ENCODE measurements around the gene UPP2.

UPP2 gene

DNA sequence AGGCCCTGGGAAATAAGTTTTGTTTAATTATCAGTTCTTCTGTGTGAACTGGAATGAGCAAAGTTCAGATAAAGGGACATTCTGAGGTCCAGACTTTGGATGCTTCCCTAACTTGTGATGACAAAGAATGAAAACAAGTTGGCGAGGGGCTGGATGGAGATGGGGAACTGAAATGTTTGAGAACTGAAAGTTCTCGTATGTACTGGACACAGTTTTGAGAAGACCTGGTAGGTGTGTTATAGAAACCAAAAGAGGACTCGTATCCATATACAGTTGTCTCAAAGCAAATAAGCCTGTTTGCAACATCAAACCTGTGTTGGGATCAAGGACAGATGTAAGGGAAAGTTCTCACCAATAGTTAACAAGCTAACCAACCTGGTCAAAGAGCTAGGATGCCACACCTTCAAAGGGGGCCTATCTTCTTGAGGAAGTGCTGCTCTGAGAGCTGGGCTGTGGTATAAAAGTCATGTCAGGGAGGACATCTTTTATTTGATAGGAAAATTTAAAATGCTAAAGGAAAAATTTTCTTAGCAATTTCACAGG, at the start of gene UPP2:
Gene UPP2 (plus strand): TSS at position 493 of the 543 bp plus-strand sequence. CDS start 188 bp downstream, outside the sequence.
- DNase-seq, result no peak

GRCh38 chr2:158052761-158053160, 48.9 kb upstream of the UPP2 start:
- DNase-seq, result no peak

- DNase-seq, result no peak
Measured at GRCh38 chr2:158056875-158057274, 44.8 kb upstream of the UPP2 start.

- no peak for DNase-seq
Measured at GRCh38 chr2:158060160-158060834, 41.4 kb upstream of the UPP2 start.

GRCh38 chr2:158060835-158061435, 40.7 kb upstream of the UPP2 start:
- DNase-seq, result peak; percentile 67

- no peak for DNase-seq
Measured at GRCh38 chr2:158061763-158062162, 39.9 kb upstream of the UPP2 start.

GRCh38 chr2:158066046-158066713, 35.5 kb upstream of the UPP2 start:
- no peak for DNase-seq

- DNase-seq, result no peak
Measured at GRCh38 chr2:158071018-158071417, 30.7 kb upstream of the UPP2 start.

DNA sequence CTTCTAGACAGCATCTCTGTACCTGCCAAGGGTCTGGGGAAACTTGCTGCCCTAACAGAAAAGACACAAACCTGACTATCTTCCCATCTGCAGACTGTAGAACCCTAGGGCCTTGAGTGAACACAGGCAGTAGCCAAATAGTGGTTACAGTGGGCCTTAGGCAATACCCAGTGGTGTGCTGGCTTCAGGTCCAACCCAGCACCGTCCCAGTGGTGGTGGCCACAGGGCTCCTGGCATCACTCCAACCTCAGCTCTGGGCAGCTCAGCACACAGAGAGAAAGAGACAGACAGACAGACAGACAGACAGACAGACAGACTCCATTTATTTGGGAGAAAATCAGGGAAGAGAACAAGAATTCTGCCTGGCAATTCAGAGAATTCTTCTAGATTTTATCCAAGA, 29.3 kb upstream of the UPP2 start:
- DNase-seq, result no peak

GRCh38 chr2:158079672-158080071, 22.0 kb upstream of the UPP2 start:
- DNase-seq, result no peak

GRCh38 chr2:158088093-158088492, 13.6 kb upstream of the UPP2 start:
- DNase-seq, result no peak

GRCh38 chr2:158089322-158089721, 12.4 kb upstream of the UPP2 start:
- no peak for DNase-seq

DNA sequence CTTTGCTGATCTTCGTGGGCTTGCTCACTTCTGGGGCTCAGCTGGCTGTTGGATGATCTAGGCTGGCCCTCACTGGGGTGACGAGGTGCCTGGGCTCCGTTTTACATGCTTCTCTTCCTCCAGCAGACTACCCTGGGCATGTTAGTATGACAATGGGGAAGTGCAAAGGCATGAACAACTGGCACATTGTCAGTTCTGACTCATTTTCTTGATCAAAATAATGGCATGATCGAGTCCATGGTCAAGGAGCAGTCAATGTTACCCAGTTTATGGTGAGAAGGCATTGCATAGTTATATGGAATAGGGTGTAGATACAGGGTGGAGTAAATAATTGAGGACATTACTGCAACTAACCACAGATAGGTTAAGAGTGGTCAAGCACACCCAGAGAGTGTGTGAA, 10.0 kb upstream of the UPP2 start:
- no peak for DNase-seq

DNA sequence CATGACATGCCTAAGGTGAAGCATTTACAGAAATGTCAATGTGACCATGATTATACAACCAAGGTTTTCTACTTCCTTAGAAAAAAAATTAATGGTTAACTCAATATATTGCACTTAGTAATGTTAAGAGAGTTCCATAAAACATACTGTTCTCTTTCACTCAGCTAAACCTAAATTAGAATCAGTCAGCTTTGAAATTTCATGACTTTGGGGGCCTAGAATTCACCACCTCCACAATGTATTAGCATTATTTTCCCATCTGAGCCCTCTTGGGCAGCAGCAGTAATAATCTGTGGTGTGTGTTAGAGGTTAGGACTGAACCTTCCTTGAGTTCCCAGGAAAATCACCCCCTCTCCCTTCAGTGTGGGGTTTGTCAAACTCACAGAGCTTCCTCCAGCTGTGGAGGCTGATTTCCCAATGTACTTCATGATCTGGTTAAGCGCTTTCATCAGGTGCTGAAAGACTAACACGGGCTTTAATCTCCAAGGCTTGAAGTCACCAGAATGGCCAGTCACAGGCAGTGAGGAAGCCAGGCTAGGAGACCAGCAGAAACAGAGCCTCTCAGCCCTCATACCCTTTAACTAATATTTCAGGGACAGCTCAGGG, 7.1 kb upstream of the UPP2 start:
- no peak for DNase-seq

DNA sequence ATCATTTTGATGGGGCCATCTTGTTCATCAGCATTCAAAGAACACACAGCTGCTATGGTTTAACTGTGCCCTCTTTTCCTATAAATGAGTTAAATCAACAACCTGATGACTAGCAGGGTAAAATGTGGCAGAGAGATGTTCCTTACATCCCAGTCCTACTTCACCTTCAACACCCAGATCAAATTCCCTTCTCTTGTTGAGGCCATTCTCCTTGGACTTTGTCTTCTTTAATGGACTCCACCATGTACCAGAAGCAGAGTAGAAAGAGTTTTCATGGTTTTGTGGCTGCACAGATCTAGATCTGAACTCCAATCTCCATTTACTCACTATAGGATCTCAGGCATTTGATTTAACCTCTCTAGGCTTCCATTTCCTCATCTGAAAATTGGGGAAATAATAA, 6.4 kb upstream of the UPP2 start:
- DNase-seq, result no peak

DNA sequence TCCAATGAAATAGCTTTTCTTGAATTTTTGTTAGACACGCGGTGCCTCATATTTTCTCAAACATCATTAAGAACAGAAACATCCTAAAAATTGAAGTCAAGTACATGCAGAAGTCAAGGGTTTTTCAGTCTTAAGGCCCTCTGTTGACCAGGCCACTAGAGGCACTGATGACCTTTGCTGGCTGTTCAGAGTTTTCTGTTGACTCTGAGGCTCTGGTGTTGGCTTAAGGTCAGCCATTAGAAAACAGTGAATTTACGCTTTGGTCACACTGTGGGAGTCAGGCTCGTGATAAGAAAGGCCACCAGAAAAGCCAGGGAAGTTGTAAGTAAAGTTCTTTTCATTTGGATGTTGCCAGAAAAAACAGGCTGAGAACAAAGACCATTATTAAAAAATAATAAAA, 5.8 kb upstream of the UPP2 start:
- no peak for DNase-seq

DNA sequence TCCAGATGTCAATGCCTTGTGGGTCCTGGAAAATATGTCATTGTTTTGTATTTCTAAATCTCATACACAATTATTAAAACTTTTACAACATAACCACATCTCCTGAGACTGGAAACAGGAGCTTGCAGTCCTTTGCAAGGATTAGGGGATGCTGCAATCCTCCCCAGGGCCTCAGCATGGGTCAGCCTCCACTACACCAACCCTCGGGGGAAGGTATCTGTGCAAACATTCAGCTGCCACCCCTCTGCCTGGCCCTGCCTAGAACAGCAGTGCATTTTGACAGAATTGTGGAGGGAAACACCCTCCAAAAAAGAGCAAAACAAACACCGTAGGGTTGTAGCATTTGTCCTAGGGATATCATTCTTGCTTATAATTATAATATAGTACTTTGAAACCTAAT, 4.2 kb upstream of the UPP2 start:
- no peak for DNase-seq

DNA sequence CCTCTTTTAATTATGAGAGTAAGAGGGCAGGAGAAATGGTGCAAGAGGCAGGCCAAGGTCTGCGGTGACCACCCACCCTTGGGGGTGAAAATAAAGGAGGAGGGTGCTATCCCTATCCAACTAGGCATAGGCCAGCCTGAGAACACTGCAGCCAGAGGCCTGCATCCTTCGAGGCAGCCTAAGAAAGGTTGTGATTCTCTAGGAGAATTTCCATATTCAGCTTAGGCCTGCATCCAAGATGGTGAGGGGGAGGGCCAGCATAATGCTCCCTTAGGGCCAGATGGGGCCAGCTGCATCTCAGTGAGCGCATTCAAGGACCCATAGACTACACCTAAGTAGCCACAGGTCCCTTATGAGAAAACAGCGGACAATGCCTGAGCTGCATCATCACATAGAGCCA, 3.5 kb upstream of the UPP2 start:
- no peak for DNase-seq

GRCh38 chr2:158099716-158100115, 2.0 kb upstream of the UPP2 start:
- peak; percentile 50 for DNase-seq

- DNase-seq, result no peak
Measured at GRCh38 chr2:158100411-158100810, 1.3 kb upstream of the UPP2 start.

GRCh38 chr2:158102446-158102845, 770 bp downstream of the UPP2 start:
- DNase-seq, result peak; percentile 11

GRCh38 chr2:158103411-158104012, 1.8 kb downstream of the UPP2 start:
- DNase-seq, result no peak

DNA sequence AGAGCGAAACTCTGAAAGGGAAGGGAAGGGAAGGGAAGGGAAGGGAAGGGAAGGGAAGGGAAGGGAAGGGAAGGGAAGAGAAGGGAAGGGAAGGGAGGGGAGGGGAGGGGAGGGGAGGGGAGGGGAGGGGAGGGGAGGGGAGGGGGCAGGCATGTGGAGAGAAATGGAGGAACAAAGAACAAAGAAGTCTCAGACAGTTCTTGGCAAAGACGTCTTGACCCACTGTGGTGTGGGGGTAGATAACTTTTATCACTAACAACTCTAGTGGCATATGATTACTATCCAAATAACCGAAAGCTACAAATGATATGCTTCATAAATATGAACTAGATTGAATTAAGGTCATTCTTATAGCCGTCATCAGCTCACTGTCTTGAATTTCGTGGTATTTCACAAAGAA, 3.2 kb downstream of the UPP2 start:
- DNase-seq, result no peak
